GM12878 (cell line): ENCODE measurements around the gene SP4. TPM values are rescaled to one million over a fixed set of nuclear protein-coding genes. Genes with fewer than 3 reads are reported as not detected.
"Not testable (repeated sequence)": the region's sequence is repeated elsewhere in the genome, so short reads cannot be mapped to it uniquely, and the experiment has no call there.

Source experiments
- ATAC-seq: fragments of 200-7000 bp; cut with Tn5 transposase; 3 replicates; pipeline ENCODE4 v1.9.1; 2020; ENCODE audit warnings: mild to moderate bottlenecking, moderate library complexity
- BruUV-seq: library from RNA; stranded (reverse); fragments of 400-500 nt; replicated peaks from 2 replicates; lab custom pipeline; 2021; lab: Mats Ljungman, UMichigan
- CTCF ChIA-PET: fragments of 300-600 bp; sonication (Branson Sonifier 250); formaldehyde crosslinking; extraction: SDS; loops from one replicate; lab custom pipeline; 2021; ENCODE audit warnings: inconsistent platforms; lab: Yijun Ruan, JAX
- POLR2A ChIA-PET: fragments of 350-600 bp; formaldehyde crosslinking; extraction: SDS; loops from one replicate; lab custom pipeline; 2021; ENCODE audit warnings: inconsistent platforms; lab: Charles Lee
- RAD21 ChIA-PET: fragments of 300-600 bp; sonication (Branson Sonifier 250); formaldehyde crosslinking; loops from one replicate; lab custom pipeline; 2023; ENCODE audit warnings: antibody characterized with exemption; ENCODE audit not compliant: unreplicated experiment; lab: Charles Lee
- SMC1A ChIA-PET: fragments of 300-600 bp; sonication (Branson Sonifier 250); formaldehyde crosslinking; loops from one replicate; lab custom pipeline; 2023; ENCODE audit not compliant: unreplicated experiment, uncharacterized antibody; lab: Charles Lee
- DNase-seq: peaks from one replicate; pipeline ENCODE4 v3.0.0-alpha.2; 2011; ENCODE audit warnings: low read depth, low spot score
- FAIRE-seq: peaks from 3 replicates; lab custom pipeline; 2011; peaks lifted over from hg19 to GRCh38; lab: Jason Lieb, UNC
- H2AFZ ChIP-seq: 2 replicates; pipeline ENCODE4 v1.6.0; 2011; ENCODE audit warnings: low read depth, low read length, control low read depth; ENCODE audit not compliant: control insufficient read depth
- H3K27ac ChIP-seq: 2 replicates; pipeline ENCODE4 v1.5.1; 2011; ENCODE audit warnings: control low read depth; ENCODE audit not compliant: control insufficient read depth, insufficient read depth
- H3K27me3 ChIP-seq, 2 experiments: replicated peaks in 1 of 2; 2 replicates each; pipeline versions ENCODE4 v1.6.0 to v1.6.1; 2011; ENCODE audit warnings: low read length in 1 of 2; ENCODE audit not compliant: control insufficient read depth in 2 of 2, insufficient read depth in 2 of 2
- H3K36me3 ChIP-seq, 2 experiments: 2 replicates each; pipeline ENCODE4 v1.5.1; 2011; ENCODE audit warnings: low read length in 1 of 2; ENCODE audit not compliant: control insufficient read depth in 2 of 2, insufficient read depth in 2 of 2
- H3K4me1 ChIP-seq: 2 replicates; pipeline ENCODE4 v1.6.1; 2011; ENCODE audit warnings: mild to moderate bottlenecking, low read length, moderate library complexity, mixed read lengths; ENCODE audit not compliant: control insufficient read depth, insufficient read depth
- H3K4me2 ChIP-seq: 2 replicates; pipeline ENCODE4 v1.6.0; 2011; ENCODE audit warnings: control low read depth; ENCODE audit not compliant: control insufficient read depth, insufficient read depth
- H3K4me3 ChIP-seq: fragments of 200-600 bp; sonication (generic); 2 replicates; pipeline ENCODE4 v1.5.1; 2016
- H3K79me2 ChIP-seq: 2 replicates; pipeline ENCODE4 v1.6.0; 2011; ENCODE audit warnings: low read length; ENCODE audit not compliant: control insufficient read depth, insufficient read depth
- H3K9ac ChIP-seq: 2 replicates; pipeline ENCODE4 v1.8.0; 2011; ENCODE audit warnings: low read length, control low read depth, mixed read lengths; ENCODE audit not compliant: control insufficient read depth, insufficient read depth
- H3K9me3 ChIP-seq: replicated peaks from 3 replicates; pipeline ENCODE4 v1.5.1; 2011; ENCODE audit warnings: mild to moderate bottlenecking, low read length; ENCODE audit not compliant: control insufficient read depth, insufficient read depth
- H4K20me1 ChIP-seq: 2 replicates; pipeline ENCODE4 v1.6.0; 2011; ENCODE audit not compliant: control insufficient read depth, insufficient read depth
- BHLHE40 ChIP-seq, 2 experiments: fragments of 450-650 bp in 1 of 2; IDR thresholded peaks; 2 replicates each; pipeline ENCODE4 v1.6.1; 2011 to 2017; ENCODE audit warnings: low read depth in 2 of 2, borderline replicate concordance in 1 of 2, improper control_type of control experiment in 1 of 2, low read length in 1 of 2, mild to moderate bottlenecking in 1 of 2
- CHD4 ChIP-seq: fragments of 200-600 bp; sonication (generic); IDR thresholded peaks from 2 replicates; pipeline ENCODE4 v1.6.1; 2016; ENCODE audit warnings: mild to moderate bottlenecking
- MYC ChIP-seq: IDR thresholded peaks from 2 replicates; pipeline ENCODE4 v1.6.1; 2011; ENCODE audit warnings: mild to moderate bottlenecking, low read length, moderate library complexity, inconsistent platforms; ENCODE audit not compliant: insufficient read depth, insufficient replicate concordance, insufficient read length, severe bottlenecking
- RUNX3 ChIP-seq: IDR thresholded peaks from 2 replicates; pipeline ENCODE4 v1.6.1; 2012; ENCODE audit warnings: low read length, inconsistent platforms
- YY1 ChIP-seq: IDR thresholded peaks from 2 replicates; pipeline ENCODE4 v1.6.1; 2011; ENCODE audit warnings: low read depth, mild to moderate bottlenecking, low read length
- ZZZ3 ChIP-seq: IDR thresholded peaks from 2 replicates; pipeline ENCODE4 v1.6.1; 2011; ENCODE audit warnings: low read depth; ENCODE audit not compliant: control insufficient read depth, insufficient read length
- WGBS: methylation state at CpG from one replicate; pipeline ENCODE4 v1.1.6; 2016; ENCODE audit warnings: low lambda C conversion rate; ENCODE audit not compliant: insufficient replicate concordance, insufficient coverage; ENCODE audit errors: missing lambda C conversion rate; 5-methylcytosine and 5-hydroxymethylcytosine counted together
- in situ Hi-C: fragments of 300-500 bp; cut with MboI; formaldehyde crosslinking; loops from 9 replicates; pipeline ENCODE4 v1.14.3; 2018; ENCODE audit warnings: mixed read lengths
- intact Hi-C: fragments of 100-400 bp; cut with micrococcal nuclease; formaldehyde crosslinking; loops from one replicate; pipeline ENCODE4 v1.14.2; 2022; ENCODE audit not compliant: unreplicated experiment
- polyA plus RNA-seq, 11 experiments: library from polyadenylated mRNA; depleted of rRNA in 4 of 11; unstranded in 6 of 11; stranded (reverse) in 5 of 11; fragments of >200 nt; fragmentation: Nextera tagmentation in 4 of 11; fragmentation: Illumina TruSeq in 1 of 11; extraction: Ambion mirVana in 4 of 11; extraction: Trizol in 1 of 11; gene quantifications; 1 replicate in 1 of 11; 2 replicates in 10 of 11; pipeline versions ENCODE4 v1.2.1 to v1.2.3, GENCODE V29; 2011 to 2016; ENCODE audit warnings: inconsistent platforms in 2 of 11, missing spikeins in 2 of 11, low read depth in 1 of 11
- total RNA-seq, 4 experiments: library from RNA; depleted of rRNA in 3 of 4; stranded (reverse); fragments of >200 nt in 3 of 4; fragmentation: Illumina TruSeq in 1 of 4; extraction: Trizol in 1 of 4; gene quantifications; 2 replicates each; pipeline versions ENCODE4 v1.2.1 to v1.2.3, GENCODE V29; 2013 to 2021
- TF ChIP-seq, protein P1 (sequence below): fragments of 450-650 bp; IDR thresholded peaks from 2 replicates; pipeline ENCODE4 v1.6.1; 2014; ENCODE audit warnings: mild to moderate bottlenecking
- TF ChIP-seq, protein P2 (sequence below): IDR thresholded peaks from 2 replicates; pipeline ENCODE4 v1.6.1; 2012; ENCODE audit warnings: low read length, inconsistent platforms
- TF ChIP-seq, protein P3 (sequence below): fragments of 450-650 bp; formaldehyde crosslinking; IDR thresholded peaks from 2 replicates; pipeline ENCODE4 v1.4.0; 2022; ENCODE audit warnings: mild to moderate bottlenecking, moderate library complexity
- TF ChIP-seq, protein P4 (sequence below): fragments of 450-650 bp; conservative IDR thresholded peaks from 2 replicates; pipeline ENCODE4 v1.6.1; 2017; ENCODE audit warnings: mild to moderate bottlenecking, moderate library complexity

The SP4 gene
- total and polyA plus RNA-seq, 10 of the 15 experiments (the other 5 are each of a cell fraction or from before 2014, with no cell fraction given): 6.2 to 32.4 (median 16.1) TPM

DNA sequence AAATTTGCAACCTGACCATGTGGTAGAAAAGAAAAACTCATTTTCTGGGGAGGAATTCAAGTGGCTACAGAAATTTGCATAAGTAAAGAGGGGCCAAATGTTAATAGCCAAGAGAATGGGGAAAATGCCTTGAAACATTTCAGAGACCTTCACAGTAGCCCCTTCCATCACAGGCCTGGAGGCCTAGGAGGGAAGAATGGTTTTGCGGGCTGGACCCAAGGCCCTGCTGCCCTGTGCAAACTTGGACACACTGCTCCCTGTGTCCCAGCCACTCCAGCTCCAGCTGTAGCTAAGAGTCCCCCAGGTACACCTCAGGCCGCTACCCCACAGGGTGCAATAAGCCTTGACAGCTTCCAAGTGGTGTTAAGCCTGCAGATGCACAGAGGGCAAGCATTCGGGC, 98.6 kb downstream of the SP4 start:
- Histone ChIP-seq H3K79me2 (no peaks in the 10 kb centered on the region), H3K4me3 (no peak overlapping the region), H4K20me1 (no peaks in the 10 kb centered on the region), H3K27ac (no peak overlapping the region), H3K36me3 (no peaks in the 10 kb centered on the region), H3K9ac (no peak overlapping the region), H3K4me1 (no peaks in the 10 kb centered on the region), H3K9me3 (peaks cover 1% of the 10 kb centered on the region; the same call in 2 of the 3 replicates), H3K27me3 (no peaks in the 10 kb centered on the region), H2AFZ (no peak overlapping the region), H3K4me2 (no peak overlapping the region)
- DNase-seq: no peak
- ChIA-PET POLR2A (no interaction called here), RAD21 (no interaction called here), SMC1A (interaction anchor here (0.7 to 1.3 kb wide), 6 partner anchors 13 to 275 kb away, joined by 3 to 4 read pairs (median 3); no protein-coding TSS in a partner anchor), CTCF (interaction anchor here (0.7 to 3.1 kb wide), 7 partner anchors 9 to 272 kb away, joined by 3 to 21 read pairs (median 3); no protein-coding TSS in a partner anchor)
- FAIRE-seq: no peak
- no peak for ATAC-seq
- WGBS: 20% methylated on average over 3 of the region's 3 CpGs
- BruUV-seq: no TSS peak
- in situ Hi-C loops (no loop called here), intact Hi-C loops (loop anchor here (1.0 kb wide), 1 partner anchor 271 kb away; no protein-coding TSS in a partner anchor)
- no peak for TF ChIP-seq RUNX3
- TF ChIP-seq, protein P1, sequence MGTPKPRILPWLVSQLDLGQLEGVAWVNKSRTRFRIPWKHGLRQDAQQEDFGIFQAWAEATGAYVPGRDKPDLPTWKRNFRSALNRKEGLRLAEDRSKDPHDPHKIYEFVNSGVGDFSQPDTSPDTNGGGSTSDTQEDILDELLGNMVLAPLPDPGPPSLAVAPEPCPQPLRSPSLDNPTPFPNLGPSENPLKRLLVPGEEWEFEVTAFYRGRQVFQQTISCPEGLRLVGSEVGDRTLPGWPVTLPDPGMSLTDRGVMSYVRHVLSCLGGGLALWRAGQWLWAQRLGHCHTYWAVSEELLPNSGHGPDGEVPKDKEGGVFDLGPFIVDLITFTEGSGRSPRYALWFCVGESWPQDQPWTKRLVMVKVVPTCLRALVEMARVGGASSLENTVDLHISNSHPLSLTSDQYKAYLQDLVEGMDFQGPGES: no peak
- TF ChIP-seq, protein P2, sequence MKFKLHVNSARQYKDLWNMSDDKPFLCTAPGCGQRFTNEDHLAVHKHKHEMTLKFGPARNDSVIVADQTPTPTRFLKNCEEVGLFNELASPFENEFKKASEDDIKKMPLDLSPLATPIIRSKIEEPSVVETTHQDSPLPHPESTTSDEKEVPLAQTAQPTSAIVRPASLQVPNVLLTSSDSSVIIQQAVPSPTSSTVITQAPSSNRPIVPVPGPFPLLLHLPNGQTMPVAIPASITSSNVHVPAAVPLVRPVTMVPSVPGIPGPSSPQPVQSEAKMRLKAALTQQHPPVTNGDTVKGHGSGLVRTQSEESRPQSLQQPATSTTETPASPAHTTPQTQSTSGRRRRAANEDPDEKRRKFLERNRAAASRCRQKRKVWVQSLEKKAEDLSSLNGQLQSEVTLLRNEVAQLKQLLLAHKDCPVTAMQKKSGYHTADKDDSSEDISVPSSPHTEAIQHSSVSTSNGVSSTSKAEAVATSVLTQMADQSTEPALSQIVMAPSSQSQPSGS: no peak
- TF ChIP-seq MYC: no peak
- no peak for TF ChIP-seq YY1
- no peak for TF ChIP-seq BHLHE40 (IDR thresholded peaks at IDR 0.05; ENCODE audit: borderline replicate concordance in 1 of 2, low read depth in 2 of 2, low read length in 1 of 2)
- TF ChIP-seq, protein P3, sequence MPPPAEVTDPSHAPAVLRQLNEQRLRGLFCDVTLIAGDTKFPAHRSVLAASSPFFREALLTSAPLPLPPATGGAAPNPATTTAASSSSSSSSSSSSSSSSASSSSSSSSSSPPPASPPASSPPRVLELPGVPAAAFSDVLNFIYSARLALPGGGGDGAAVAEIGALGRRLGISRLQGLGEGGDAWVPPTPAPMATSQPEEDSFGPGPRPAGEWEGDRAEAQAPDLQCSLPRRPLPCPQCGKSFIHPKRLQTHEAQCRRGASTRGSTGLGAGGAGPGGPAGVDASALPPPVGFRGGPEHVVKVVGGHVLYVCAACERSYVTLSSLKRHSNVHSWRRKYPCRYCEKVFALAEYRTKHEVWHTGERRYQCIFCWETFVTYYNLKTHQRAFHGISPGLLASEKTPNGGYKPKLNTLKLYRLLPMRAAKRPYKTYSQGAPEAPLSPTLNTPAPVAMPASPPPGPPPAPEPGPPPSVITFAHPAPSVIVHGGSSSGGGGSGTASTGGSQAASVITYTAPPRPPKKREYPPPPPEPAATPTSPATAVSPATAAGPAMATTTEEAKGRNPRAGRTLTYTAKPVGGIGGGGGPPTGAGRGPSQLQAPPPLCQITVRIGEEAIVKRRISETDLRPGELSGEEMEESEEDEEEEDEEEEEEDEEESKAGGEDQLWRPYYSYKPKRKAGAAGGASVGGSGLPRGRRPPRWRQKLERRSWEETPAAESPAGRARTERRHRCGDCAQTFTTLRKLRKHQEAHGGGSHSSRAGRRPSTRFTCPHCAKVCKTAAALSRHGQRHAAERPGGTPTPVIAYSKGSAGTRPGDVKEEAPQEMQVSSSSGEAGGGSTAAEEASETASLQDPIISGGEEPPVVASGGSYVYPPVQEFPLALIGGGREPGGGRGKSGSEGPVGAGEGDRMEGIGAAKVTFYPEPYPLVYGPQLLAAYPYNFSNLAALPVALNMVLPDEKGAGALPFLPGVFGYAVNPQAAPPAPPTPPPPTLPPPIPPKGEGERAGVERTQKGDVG: no peak
- TF ChIP-seq CHD4: no peak
- TF ChIP-seq, protein P4, sequence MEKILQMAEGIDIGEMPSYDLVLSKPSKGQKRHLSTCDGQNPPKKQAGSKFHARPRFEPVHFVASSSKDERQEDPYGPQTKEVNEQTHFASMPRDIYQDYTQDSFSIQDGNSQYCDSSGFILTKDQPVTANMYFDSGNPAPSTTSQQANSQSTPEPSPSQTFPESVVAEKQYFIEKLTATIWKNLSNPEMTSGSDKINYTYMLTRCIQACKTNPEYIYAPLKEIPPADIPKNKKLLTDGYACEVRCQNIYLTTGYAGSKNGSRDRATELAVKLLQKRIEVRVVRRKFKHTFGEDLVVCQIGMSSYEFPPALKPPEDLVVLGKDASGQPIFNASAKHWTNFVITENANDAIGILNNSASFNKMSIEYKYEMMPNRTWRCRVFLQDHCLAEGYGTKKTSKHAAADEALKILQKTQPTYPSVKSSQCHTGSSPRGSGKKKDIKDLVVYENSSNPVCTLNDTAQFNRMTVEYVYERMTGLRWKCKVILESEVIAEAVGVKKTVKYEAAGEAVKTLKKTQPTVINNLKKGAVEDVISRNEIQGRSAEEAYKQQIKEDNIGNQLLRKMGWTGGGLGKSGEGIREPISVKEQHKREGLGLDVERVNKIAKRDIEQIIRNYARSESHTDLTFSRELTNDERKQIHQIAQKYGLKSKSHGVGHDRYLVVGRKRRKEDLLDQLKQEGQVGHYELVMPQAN: no peak
- no peak for TF ChIP-seq ZZZ3

DNA sequence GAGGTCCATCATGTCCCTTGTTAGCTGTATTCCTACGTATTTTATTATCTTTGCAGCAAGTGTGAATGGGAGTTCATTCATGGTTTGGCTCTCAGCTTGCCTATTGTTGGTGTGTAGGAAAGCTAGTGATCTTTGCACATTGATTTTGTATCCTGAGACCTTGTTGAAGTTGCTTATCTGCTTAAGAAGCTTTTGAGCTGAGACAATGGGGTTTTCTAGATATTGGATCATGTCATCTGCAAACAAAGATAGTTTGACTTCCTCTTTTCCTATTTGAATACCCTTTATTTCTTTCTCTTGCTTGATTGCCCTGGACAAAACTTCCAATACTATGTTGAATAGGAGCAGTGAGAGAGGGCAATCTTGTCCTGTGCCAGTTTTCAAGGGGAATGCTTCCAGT, 104.6 kb downstream of the SP4 start:
- SMC1A ChIA-PET, H3K36me3 ChIP-seq, DNase-seq, BruUV-seq, H3K27ac ChIP-seq, H3K4me1 ChIP-seq, H3K27me3 ChIP-seq, H3K4me3 ChIP-seq, H4K20me1 ChIP-seq, H3K9ac ChIP-seq, H2AFZ ChIP-seq, CTCF ChIA-PET, intact Hi-C loops, H3K9me3 ChIP-seq, ATAC-seq, in situ Hi-C loops, POLR2A ChIA-PET, H3K79me2 ChIP-seq, FAIRE-seq, H3K4me2 ChIP-seq, RAD21 ChIA-PET: not testable (repeated sequence)
- WGBS: 0% methylated on average over 1 of the region's 1 CpG
